Lower leg skin (tissue), 3 donors: ENCODE results near the gene ATP8A2.

Source experiments
- CTCF ChIP-seq, 3 donors: fragments of 450-650 bp; IDR thresholded peaks; one replicate each; pipeline ENCODE4 v1.5.1; 2016; ENCODE audit warnings: antibody characterized with exemption in 3 of 3, mild to moderate bottlenecking in 3 of 3, moderate library complexity in 2 of 3
- POLR2A ChIP-seq, 2 donors: fragments of 450-650 bp; IDR thresholded peaks; one replicate each; pipeline ENCODE4 v1.6.1; 2016 to 2017; ENCODE audit warnings: antibody characterized with exemption in 2 of 2, mild to moderate bottlenecking in 1 of 2, moderate library complexity in 1 of 2

DNA sequence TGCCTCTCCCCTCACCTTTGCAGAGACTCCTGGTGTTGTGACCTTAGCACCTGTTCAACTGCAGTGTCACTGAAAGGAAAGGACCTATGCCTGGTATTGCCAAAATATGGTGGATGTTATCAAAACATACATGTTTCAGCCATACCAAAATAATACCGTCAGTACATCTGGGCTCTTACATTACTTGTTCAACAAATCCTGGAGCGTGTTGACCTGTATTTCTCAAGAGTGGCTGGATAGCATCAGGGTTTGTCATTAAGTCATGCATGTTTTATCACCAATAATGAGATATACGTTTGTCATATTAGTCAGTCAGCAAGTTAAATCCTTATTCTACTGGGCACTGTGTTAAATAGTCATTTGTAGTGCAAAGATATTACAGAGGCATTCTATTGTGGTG is 389.3 kb downstream of the ATP8A2 start:
- no peak for TF ChIP-seq CTCF (IDR thresholded peaks at IDR 0.05)
- TF ChIP-seq POLR2A (IDR thresholded peaks at IDR 0.05), result no peak
